Activated CD4-positive, alpha-beta T cell treated with anti-CD3 and anti-CD28 coated beads, Interleukin-2, amount 50 U/mL, for 16 hours (primary cell): ENCODE results near the gene MORN3.
"Not testable (repeated sequence)": the region's sequence is repeated elsewhere in the genome, so short reads cannot be mapped to it uniquely, and the experiment has no call there.

Experiments
- DNase-seq: peaks from one replicate; pipeline ENCODE4 v3.0.0-alpha.2; 2020

The MORN3 gene

GRCh38 chr12:121637231-121637914, 32.1 kb downstream of the MORN3 start:
- DNase-seq: peak; percentile 68

- DNase-seq: no peak
Measured at GRCh38 chr12:121634836-121635235, 34.6 kb downstream of the MORN3 start.

- not testable (repeated sequence) for DNase-seq
Measured at GRCh38 chr12:121633833-121634196, 35.6 kb downstream of the MORN3 start.

GRCh38 chr12:121632069-121632970, 37.1 kb downstream of the MORN3 start:
- no peak for DNase-seq

GRCh38 chr12:121630791-121631355, 38.6 kb downstream of the MORN3 start:
- DNase-seq: no peak

- DNase-seq: peak; percentile 51
Measured at GRCh38 chr12:121628536-121628935, 40.9 kb downstream of the MORN3 start.

- peak; percentile 30 for DNase-seq
Measured at GRCh38 chr12:121628037-121628436, 41.4 kb downstream of the MORN3 start.

GRCh38 chr12:121626853-121627640, 42.4 kb downstream of the MORN3 start:
- peak; percentile 86 for DNase-seq

- DNase-seq: peak; percentile 97
Measured at GRCh38 chr12:121626087-121626852, 43.2 kb downstream of the MORN3 start, which contains the start of gene ORAI1. ORAI1 (plus strand) TSS chr12:121626530.

- no peak for DNase-seq
Measured at GRCh38 chr12:121620333-121620891, 49.0 kb downstream of the MORN3 start.

GRCh38 chr12:121618659-121619233, 50.7 kb downstream of the MORN3 start:
- no peak for DNase-seq

- DNase-seq: no peak
Measured at GRCh38 chr12:121614872-121615467, 54.5 kb downstream of the MORN3 start.

GRCh38 chr12:121613462-121613861, 56.0 kb downstream of the MORN3 start:
- DNase-seq: no peak

GRCh38 chr12:121611306-121611705, 58.1 kb downstream of the MORN3 start:
- DNase-seq: peak; percentile 12

GRCh38 chr12:121610239-121611149, 59.0 kb downstream of the MORN3 start:
- DNase-seq: no peak

GRCh38 chr12:121608301-121608700, 61.2 kb downstream of the MORN3 start:
- no peak for DNase-seq

- no peak for DNase-seq
Measured at GRCh38 chr12:121603581-121603980, 65.9 kb downstream of the MORN3 start.

GRCh38 chr12:121602766-121603165, 66.7 kb downstream of the MORN3 start:
- no peak for DNase-seq

GRCh38 chr12:121600702-121601336, 68.6 kb downstream of the MORN3 start:
- DNase-seq: no peak
